ACC112 (cell line): ENCODE measurements around the gene SLX9.

Experiments used
- H2AFZ ChIP-seq: fragments of 200-600 bp; sonication (generic); one replicate; pipeline ENCODE4 v1.6.0; 2017; ENCODE audit warnings: antibody characterized with exemption, low read length; ENCODE audit not compliant: unreplicated experiment
- H3K27ac ChIP-seq: fragments of 200-600 bp; sonication (generic); 2 replicates; pipeline ENCODE4 v1.5.1; 2014; ENCODE audit warnings: low read depth, mild to moderate bottlenecking, antibody characterized with exemption, low read length, moderate library complexity
- H3K27me3 ChIP-seq: fragments of 200-600 bp; sonication (generic); 2 replicates; pipeline ENCODE4 v1.6.1; 2014; ENCODE audit warnings: mild to moderate bottlenecking, antibody characterized with exemption, low read length, moderate library complexity, mixed read lengths; ENCODE audit not compliant: insufficient read depth
- H3K36me3 ChIP-seq: fragments of 200-600 bp; sonication (generic); 2 replicates; pipeline ENCODE4 v1.6.1; 2016; ENCODE audit warnings: mild to moderate bottlenecking, antibody characterized with exemption, low read length, moderate library complexity, mixed read lengths; ENCODE audit not compliant: insufficient read depth
- H3K4me1 ChIP-seq: fragments of 200-600 bp; sonication (generic); one replicate; pipeline ENCODE4 v1.6.1; 2016; ENCODE audit warnings: low read length, mixed read lengths; ENCODE audit not compliant: insufficient read depth, unreplicated experiment, control insufficient read depth
- H3K4me3 ChIP-seq: fragments of 200-600 bp; sonication (generic); 2 replicates; pipeline ENCODE4 v1.5.1; 2014; ENCODE audit warnings: mild to moderate bottlenecking, low read depth, low read length
- H3K79me2 ChIP-seq: fragments of 200-600 bp; sonication (generic); one replicate; pipeline ENCODE4 v1.6.0; 2016; ENCODE audit warnings: low read length; ENCODE audit not compliant: control insufficient read depth, unreplicated experiment, insufficient read depth

SLX9 gene

DNA sequence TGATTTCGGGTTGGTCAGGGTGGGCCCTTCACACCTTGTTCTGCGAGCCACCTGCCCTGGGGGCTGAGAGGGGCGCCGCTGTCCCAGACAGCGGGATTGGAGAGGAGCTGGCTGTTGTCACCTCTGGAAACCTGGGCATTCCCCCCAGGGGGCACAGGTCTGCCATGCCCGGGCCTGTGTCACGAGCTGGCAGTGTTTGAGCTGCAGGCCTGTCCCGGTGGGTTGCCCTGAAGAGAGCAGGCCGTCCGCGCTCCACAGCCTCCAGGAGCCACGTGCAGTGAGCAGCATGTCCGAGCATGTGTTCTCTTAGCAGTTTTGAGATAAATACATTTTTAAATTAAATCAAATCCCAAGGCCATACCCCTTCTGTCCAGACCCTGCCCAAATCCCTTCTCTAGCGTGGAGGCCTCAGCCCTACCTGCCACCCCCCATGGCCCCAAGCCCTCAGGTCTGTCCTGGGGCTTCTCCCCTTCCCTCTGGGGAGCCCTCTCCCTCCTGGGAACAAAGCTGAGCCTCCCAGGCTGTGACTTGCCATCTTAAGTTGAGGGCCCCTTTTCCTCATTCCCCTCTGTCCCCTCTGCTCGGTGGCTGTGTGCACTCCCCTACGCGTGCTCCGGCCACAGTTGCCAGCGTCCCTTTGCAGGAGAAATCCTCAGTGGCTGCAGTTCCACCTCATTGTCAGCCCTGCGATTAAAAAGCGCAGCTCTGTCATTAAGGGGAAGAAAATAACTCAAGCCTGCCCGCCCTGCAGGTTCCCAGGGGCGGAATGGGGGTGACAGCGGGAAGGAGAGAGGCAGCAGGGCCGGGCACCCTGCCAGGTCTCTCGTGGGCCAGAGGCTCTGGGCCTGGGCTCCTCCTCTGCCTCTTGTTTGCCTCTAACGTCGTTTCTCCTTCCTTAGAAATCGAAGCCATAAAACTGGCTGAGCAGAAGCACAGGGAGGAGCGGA lies 26.6 kb downstream of the SLX9 start:
- H3K27me3 ChIP-seq: no peaks in the 10 kb centered on the region
- no peak overlapping the region for H3K4me3 ChIP-seq
- H3K36me3 ChIP-seq: peaks cover 15% of the 10 kb centered on the region
- peaks cover 36% of the 10 kb centered on the region for H3K4me1 ChIP-seq
- H3K79me2 ChIP-seq: peaks cover 13% of the 10 kb centered on the region
- no peak overlapping the region for H3K27ac ChIP-seq
- H2AFZ ChIP-seq: no peak overlapping the region

DNA sequence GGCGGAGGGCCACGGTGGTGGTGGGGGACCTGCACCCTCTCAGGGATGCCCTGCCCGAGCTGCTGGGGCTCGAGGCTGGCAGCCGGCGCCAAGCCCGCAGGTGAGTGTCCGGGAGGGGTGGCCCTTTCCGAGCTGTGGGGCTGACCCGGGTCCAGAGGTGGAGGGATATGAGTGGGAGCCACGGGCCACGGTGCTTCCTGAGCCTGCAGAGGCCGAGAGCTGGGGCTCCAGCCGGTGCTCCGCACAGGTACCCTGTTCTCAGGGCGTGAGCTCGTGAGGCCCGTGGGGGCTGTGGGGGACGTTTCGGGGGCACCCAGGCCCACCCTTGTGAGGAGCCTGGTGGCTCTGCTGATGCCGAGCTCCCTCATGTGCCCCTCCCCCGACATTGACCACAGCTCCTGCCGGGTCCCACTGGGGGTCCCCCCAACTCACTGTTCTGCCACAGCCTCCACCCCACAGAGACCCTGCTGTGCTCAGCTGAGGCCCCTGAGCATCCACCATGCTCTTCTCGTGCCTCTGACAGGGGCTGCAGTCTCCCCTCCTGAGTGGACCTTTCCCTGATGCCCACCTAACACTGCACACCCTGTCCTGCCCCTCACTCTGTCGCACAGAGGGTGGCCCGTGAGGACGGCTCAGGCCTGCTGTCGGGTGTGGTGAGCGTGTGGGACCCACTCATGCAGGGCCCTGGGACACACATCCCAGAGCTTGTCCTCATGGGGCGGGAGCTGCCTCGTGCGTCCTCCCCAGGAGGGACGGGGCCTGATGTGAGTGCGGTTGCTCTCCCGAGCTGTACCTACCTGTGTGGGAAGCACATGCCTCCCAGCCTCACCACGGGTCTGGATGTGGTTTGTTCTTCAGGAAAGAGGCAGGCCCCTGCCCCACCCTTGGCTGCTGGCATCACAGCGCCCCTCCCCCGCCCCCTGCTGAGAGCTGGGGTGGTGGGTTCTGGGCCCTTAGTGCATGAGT lies 27.5 kb downstream of the SLX9 start:
- H3K27me3 ChIP-seq: no peaks in the 10 kb centered on the region
- H2AFZ ChIP-seq: no peak overlapping the region
- H3K36me3 ChIP-seq: peaks cover 15% of the 10 kb centered on the region
- no peak overlapping the region for H3K4me3 ChIP-seq
- H3K79me2 ChIP-seq: peaks cover 13% of the 10 kb centered on the region
- no peak overlapping the region for H3K27ac ChIP-seq
- H3K4me1 ChIP-seq: peaks cover 28% of the 10 kb centered on the region

DNA sequence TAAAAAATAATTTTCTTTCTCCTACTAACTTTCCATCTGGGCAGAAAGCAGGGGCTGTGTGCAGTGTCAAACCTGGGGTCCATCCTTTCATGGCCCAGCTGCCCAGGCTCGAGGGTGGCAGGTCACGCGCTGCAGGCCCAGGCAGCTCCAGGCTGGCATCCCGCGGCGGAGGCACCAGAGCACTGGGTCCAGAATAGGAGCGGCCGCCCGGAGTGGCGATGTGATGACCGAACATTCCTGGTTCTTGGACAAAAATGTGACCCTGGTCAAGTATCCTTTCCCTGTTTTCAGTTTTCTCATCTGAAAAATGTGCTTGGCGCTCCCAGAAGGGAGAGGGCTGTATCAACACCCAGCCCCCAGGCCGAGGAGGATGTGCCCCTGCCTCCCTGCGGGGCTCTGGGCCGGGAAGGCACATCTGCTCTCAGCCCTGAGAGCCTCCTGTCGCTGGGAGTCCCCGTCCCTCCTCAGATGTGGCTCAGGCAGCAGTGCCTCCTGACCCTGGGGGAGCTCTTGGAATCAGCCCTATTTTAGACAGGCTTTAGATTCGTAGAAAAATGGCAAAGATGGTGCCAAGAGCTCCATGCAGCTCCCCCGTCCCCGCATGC lies 29.3 kb downstream of the SLX9 start:
- H3K4me1 ChIP-seq: peaks cover 14% of the 10 kb centered on the region
- H3K4me3 ChIP-seq: no peak overlapping the region
- peaks cover 8% of the 10 kb centered on the region for H3K79me2 ChIP-seq
- no peak overlapping the region for H3K27ac ChIP-seq
- no peak overlapping the region for H2AFZ ChIP-seq
- H3K36me3 ChIP-seq: peaks cover 10% of the 10 kb centered on the region; the same call in 1 of the 2 replicates
- no peaks in the 10 kb centered on the region for H3K27me3 ChIP-seq

DNA sequence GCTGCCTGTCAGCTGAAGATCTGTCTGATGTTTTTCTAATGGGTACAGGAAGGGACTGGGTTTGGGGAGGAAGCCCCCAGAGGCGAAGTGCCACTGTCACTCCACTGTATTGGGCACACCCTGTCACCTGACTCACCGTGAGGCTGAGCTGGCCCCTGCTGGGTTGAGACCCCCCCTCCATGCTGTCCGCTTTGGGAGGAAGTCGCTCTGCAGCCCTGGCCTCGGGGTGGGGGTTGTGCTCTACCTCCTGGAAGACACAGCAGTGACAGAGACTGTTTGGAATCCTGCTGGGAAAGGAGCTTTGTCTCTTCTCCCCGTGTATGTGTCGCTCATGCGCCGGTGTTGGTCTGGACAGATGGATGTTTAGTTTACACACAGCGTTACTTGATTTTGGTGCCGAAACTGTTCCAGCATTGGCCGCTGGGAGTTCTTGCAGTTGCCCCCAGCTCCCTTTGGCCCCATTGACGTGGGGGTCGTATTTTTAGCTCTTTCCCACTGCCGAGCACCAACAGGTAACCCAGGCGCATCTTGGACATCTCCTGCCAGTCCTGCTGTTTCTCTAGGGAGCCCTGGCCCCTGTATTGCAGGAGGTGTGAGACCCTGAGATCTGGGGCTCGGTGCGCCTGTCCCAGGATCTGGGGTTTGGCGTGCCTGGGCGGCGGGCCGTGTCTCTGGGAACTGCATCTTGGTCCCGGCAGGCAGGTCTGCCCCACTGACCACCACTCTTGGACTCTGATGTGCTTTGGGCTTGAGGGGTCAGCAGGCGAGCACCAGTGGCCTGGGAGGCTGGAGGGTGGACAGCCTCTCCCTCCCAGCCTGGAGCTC lies 30.3 kb downstream of the SLX9 start:
- Histone ChIP-seq H3K79me2 (peaks cover 3% of the 10 kb centered on the region), H3K27me3 (no peaks in the 10 kb centered on the region), H3K4me3 (no peak overlapping the region), H3K36me3 (peaks cover 4% of the 10 kb centered on the region; the same call in 1 of the 2 replicates), H2AFZ (no peak overlapping the region), H3K27ac (no peak overlapping the region), H3K4me1 (peaks cover 14% of the 10 kb centered on the region)

DNA sequence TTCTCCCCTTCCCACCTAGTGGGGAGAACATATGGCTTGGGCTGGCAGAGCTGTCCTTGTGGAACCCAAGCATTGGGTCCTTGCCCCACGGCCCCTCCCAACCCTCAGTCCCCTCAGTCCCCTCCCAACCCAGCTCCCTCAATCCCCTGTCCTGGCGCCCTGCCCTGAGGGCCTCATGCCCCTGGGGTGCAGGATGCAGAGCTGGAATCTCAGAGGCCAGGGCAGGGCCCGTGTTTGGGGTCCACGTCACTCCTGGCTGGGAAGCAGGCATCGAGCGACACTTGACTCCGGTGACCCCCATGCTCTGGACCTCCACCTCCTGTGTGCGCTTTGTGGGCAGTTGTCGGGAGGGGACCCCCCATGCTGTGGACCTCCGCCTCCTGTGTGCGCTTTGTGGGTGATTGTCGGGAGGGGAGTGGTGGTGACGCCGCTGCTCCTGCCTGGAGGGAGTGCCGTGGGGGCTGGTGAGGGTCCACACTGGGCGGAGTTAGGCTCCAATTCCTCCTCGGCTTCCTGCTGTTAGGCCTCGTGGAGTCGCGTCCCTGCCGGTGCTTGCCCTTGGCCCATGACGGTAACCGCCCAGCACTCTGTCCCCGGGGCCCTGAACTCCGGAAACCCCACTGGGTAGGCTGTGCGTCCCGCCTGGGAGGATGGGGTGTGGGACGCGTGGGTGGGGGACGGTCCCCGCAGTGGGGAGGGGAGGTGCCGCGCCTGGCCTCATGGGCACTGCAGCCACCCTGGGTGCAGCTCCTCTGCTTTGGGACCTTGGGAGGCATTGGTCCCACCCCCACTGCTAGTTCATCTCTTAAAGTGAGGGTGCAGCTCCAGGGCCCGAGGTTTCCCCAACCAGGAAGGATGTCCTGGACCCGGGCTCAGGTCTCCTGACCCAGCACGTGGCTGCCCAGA lies 31.2 kb downstream of the SLX9 start:
- no peak overlapping the region for H2AFZ ChIP-seq
- H3K4me3 ChIP-seq: no peak overlapping the region
- no peak overlapping the region for H3K27ac ChIP-seq
- peaks cover 14% of the 10 kb centered on the region for H3K4me1 ChIP-seq
- no peaks in the 10 kb centered on the region for H3K27me3 ChIP-seq
- H3K36me3 ChIP-seq: 0 out of 2 replicates have a peak, but pooled peaks cover under 1% of the 10 kb centered on the region
- H3K79me2 ChIP-seq: no peaks in the 10 kb centered on the region

DNA sequence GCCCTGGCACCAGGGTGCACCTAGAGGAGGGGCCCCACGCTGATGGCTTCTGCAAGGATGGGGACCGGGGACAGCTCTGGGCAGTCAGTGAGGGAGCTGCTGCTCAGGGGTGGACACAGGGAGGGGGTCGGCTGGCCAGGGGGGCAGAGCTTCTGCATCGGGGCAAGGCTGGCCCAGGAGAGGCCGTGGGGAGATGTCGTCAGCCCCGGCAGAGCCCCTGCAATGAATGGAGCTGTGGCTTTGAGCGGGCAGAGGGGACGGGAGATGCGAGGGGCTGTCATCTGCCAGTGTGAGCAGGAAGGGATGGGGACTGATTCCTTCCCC lies 31.8 kb downstream of the SLX9 start:
- Histone ChIP-seq H3K4me1 (peaks cover 14% of the 10 kb centered on the region), H3K36me3 (no peaks in the 10 kb centered on the region), H3K27me3 (no peaks in the 10 kb centered on the region), H3K27ac (no peak overlapping the region), H3K79me2 (no peaks in the 10 kb centered on the region), H3K4me3 (no peak overlapping the region), H2AFZ (no peak overlapping the region)

DNA sequence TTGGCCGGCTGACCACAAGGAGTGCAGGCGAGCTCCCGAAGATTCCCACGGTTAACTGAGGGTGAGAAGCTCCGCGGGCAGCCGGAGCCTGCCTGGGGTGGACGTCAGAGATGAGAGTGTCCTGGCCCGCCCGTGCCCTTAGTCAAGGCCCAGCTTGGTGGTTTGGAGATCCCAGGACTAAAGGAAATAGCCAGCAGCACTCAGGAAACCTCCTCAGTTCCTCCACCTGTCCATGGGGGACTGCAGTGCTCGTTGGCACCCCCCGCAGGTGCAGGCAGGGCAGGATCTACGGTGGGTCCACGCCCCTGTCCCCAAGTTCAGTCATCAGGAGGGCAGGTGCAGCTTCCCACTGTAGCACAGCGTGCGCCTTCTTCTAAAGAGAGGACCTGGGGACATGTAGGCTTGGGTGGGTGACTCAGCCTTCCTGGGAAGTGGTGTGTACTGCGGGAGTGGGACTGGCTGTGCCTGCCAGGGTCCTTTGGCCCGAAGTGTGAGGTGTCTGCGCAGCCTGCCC lies 32.5 kb downstream of the SLX9 start:
- Histone ChIP-seq H2AFZ (no peak overlapping the region), H3K79me2 (no peaks in the 10 kb centered on the region), H3K27me3 (no peaks in the 10 kb centered on the region), H3K36me3 (no peaks in the 10 kb centered on the region), H3K27ac (no peak overlapping the region), H3K4me1 (peaks cover 14% of the 10 kb centered on the region), H3K4me3 (no peak overlapping the region)

DNA sequence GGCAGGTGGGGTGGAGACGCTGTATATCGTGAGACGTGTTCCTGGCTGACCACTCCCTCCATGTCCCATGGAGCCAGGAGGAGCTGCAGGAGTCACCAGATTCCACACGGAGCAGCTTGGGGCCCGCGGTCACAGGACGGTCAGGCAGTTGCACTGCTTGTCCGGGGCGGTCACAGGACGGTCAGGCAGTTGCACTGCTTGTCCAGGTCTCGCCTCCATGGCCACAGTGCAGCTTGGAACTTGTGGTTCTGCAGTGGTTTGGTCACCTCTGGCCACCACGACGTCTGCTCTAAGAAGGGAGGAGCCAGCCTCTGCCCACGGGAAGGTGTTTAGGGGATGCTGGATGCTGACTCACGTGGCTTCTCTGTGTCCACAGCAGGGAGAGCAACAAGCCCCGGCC lies 33.0 kb downstream of the SLX9 start:
- Histone ChIP-seq H2AFZ (no peak overlapping the region), H3K36me3 (no peaks in the 10 kb centered on the region), H3K4me1 (peaks cover 9% of the 10 kb centered on the region), H3K4me3 (no peak overlapping the region), H3K79me2 (no peaks in the 10 kb centered on the region), H3K27me3 (no peaks in the 10 kb centered on the region), H3K27ac (no peak overlapping the region)

DNA sequence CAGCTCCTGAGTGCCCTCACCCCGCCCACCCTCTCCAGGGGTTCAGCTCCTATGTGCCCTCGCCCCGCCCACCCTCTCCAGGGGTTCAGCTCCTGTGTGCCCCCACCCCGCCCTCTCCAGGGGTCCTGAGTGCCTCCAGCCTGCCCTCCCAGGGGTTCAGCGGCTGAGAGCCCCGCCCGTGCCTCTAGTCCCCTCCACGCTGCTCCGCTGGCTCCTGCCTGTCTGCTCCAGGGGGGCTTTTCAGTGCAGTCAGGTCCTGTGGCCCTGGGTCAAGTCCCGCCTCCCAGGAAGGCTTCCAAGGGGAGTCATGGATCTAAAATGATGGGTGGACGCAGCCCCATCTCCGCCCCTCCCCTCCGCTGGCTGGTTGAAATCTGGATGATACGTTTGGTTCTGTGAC lies 33.8 kb downstream of the SLX9 start:
- no peak overlapping the region for H3K27ac ChIP-seq
- H3K4me3 ChIP-seq: no peak overlapping the region
- H3K27me3 ChIP-seq: no peaks in the 10 kb centered on the region
- H3K36me3 ChIP-seq: no peaks in the 10 kb centered on the region
- H2AFZ ChIP-seq: no peak overlapping the region
- H3K4me1 ChIP-seq: peaks cover 3% of the 10 kb centered on the region
- H3K79me2 ChIP-seq: no peaks in the 10 kb centered on the region
